ENCODE measurements around the gene MAL.
"Not testable (repeated sequence)": the region's sequence is repeated elsewhere in the genome, so short reads cannot be mapped to it uniquely, and the experiment has no call there.

- not testable (repeated sequence) for TF ChIP-seq CTCF (conservative IDR thresholded peaks at IDR 0.05; ENCODE audit: low read depth, low read length); EZH2phosphoT487 (IDR thresholded peaks at IDR 0.05; ENCODE audit: borderline replicate concordance, low read length); EZH2 (IDR thresholded peaks at IDR 0.05; ENCODE audit: low read length, unreplicated experiment)
Measured at GRCh38 chr2:95098273-95098672, 72.8 kb downstream of the MAL start.
